GM12891 (cell line): ENCODE measurements around the gene ADAM15.

Experiments
- DNase-seq: peaks from one replicate; pipeline ENCODE4 v3.0.0; 2011; ENCODE audit warnings: low spot score; ENCODE audit not compliant: insufficient read length
- FAIRE-seq: peaks from 2 replicates; lab custom pipeline; 2011; peaks lifted over from hg19 to GRCh38; lab: Jason Lieb, UNC
- PAX5 ChIP-seq: IDR thresholded peaks from 2 replicates; pipeline ENCODE4 v1.6.1; 2011; ENCODE audit warnings: low read length, moderate library complexity, mild to moderate bottlenecking; ENCODE audit not compliant: insufficient read depth, severe bottlenecking
- POLR2A ChIP-seq: IDR thresholded peaks from 2 replicates; pipeline ENCODE4 v1.6.1; 2011; ENCODE audit warnings: low read depth, low read length, control low read depth
- POLR2AphosphoS5 ChIP-seq: IDR thresholded peaks from 2 replicates; pipeline ENCODE4 v1.6.1; 2011; ENCODE audit warnings: low read depth, low read length, control low read depth
- POU2F2 ChIP-seq: IDR thresholded peaks from 2 replicates; pipeline ENCODE4 v1.6.1; 2011; ENCODE audit warnings: low read depth, mild to moderate bottlenecking, control low read depth, low read length, moderate library complexity
- SPI1 ChIP-seq: IDR thresholded peaks from 2 replicates; pipeline ENCODE4 v1.6.1; 2011; ENCODE audit warnings: low read depth, low read length, control low read depth
- TAF1 ChIP-seq: IDR thresholded peaks from 2 replicates; pipeline ENCODE4 v1.6.1; 2011; ENCODE audit warnings: low read depth, low read length, control low read depth

The ADAM15 gene

DNA sequence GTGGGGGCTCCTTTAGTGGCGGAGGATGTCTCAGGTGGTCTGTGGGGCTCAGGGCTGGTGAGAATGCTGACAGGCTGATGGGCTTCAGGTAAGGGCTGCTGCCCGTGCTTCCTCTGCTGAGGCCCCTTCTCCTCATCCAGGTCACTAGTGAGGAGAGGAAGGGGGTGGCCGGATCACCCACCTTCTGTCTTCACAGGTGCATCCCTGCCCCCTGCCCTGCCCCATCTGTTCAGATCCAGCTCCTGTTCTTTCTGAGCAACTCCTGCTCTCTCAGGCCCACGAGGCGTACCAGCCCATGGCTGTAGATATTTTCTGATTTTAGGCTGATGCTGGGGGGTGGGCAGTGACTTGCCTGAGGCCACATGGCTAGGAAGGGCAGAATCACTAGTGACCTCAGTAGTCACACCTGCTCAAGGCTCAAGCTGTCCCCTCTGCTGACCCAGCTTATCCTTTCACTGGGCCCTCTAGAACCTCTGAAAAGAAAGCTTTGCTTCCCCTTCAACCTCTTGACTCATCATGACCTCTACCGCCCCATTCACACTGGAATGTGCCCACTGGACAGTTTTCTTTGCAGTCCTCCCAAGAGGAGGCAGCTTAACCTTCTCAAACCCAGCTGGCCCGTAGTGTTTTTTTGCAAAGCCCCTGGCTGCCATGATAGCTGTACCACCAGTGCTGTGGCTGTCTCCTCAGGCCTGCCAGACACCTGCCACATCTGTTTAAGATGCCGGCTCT, 32.3 kb upstream of the ADAM15 start:
- no peak for DNase-seq
- peak; percentile 67 for FAIRE-seq
- TF ChIP-seq TAF1: no peak
- no peak for TF ChIP-seq POLR2A

DNA sequence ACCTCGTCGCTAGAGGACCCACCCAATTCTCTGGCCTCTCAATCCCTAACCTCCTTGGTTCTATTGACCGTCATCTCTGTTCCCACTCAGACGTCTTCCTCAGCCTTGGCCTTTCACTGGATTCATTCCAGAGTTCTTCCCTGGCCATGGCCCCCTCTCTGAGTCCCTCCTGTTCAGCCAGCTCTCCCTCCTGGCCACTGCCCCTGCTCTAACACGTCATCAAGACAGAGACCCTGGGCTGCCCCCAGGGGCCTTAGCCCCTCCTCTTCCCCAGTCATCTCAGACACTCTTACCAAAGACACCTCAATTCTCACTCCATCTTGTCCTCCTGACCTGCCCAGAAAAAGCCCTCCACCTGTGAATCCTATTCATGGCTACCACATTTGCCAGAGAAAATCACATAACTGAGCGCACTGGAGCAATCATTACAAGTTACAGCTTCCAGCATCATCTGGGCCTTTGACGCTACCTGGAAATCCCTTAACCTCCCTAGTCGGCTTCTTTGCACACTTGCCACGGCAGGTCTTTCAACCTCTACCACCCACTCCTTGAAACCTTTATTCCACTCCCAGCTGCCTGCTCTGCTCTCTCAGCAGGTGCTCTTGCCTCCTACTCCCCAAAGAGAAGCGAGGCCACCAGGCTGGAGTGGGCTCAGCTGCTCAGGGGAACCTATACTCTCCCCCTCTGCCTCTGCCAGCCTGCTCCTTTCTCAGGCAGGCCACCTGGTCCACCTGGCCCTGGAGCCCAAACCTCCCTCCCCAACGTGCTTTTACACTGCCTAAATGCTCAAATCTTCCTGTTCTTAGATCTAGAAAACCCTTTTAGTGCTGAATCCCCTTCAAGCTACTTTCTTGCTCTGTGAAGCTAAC, 31.5 kb upstream of the ADAM15 start:
- no peak for FAIRE-seq
- TF ChIP-seq TAF1 (no peak), PAX5 (no peak), SPI1 (no peak), POLR2A (no peak), POU2F2 (no peak), POLR2AphosphoS5 (no peak)
- DNase-seq: no peak

DNA sequence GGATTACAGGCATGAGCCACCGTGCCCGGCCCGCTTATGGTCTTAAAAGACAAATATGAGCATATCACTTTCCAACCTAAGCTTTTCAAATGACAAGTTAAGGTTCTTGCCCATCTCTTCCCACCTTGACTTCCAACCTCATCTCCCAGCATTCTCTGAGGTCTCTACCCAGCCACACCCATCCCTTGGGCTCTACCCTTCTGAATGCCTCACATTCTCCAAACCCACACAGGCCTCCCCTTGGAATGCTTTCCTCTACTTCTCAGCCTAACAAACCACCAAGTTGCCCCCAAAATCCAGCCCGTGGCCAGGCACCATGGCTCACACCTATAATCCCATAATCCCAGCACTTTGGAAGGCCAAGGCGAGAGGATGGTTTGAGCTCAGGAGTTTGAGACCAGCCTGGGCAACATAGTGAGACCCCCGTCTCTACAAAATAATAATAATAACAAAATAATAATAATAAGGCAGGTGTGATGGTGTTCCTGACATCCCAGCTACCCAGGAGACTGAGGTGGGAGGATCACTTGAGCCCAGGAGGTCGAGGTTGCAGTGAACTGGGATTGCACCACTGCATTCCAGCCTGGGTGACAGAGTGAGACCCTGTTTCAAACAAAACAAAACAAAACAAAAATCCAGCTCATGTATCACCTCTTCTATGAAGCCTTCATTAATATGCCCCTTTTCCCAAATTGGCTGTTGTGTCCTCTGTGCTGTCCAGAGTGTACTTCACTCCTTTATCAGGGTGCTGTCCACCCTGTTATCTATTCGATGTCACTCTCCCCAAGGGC, 28.8 kb upstream of the ADAM15 start:
- TF ChIP-seq SPI1 (no peak), POLR2AphosphoS5 (no peak)
- no peak for FAIRE-seq
- no peak for DNase-seq

DNA sequence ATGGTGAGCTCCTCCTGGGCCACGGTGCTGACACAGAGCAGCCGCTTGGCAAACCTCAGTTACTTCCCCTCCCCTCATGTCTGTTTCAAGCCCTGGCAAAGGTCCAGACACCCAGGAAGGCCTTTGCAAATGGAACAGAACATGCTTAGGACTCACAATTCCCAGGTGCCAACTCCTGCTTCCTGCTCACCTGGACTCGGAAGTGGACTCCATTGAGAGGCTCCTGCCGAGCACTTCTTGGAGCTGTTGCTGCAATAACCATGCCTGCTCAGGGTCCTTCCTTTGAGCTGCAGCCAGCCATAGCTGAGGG, 28.2 kb upstream of the ADAM15 start:
- TF ChIP-seq TAF1 (no peak), POLR2A (no peak), POU2F2 (no peak), SPI1 (no peak), POLR2AphosphoS5 (no peak), PAX5 (no peak)
- no peak for DNase-seq
- no peak for FAIRE-seq

DNA sequence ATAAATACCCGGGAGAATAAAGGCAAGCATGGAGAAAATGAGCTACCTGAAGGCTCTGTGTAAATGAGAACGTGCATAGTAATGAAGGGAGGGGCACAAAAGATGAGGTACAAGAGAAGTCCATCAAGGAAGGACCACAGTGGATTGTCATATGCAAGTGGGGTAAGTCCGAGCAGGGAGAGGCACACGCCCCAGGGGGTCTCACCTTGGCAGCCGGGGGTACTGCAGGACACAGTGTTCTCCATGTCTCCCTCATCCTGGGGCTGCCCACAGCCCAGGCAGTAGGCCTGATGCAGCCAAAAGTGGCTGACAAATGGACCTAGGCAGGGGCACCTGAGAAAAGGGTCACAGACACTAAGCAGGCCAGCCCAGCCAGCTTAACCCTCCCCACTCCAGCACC, 27.5 kb upstream of the ADAM15 start:
- DNase-seq: no peak
- no peak for TF ChIP-seq POU2F2
- no peak for TF ChIP-seq POLR2A
- TF ChIP-seq TAF1: no peak
- TF ChIP-seq PAX5: no peak
- TF ChIP-seq POLR2AphosphoS5: no peak
- TF ChIP-seq SPI1: no peak
- FAIRE-seq: no peak

DNA sequence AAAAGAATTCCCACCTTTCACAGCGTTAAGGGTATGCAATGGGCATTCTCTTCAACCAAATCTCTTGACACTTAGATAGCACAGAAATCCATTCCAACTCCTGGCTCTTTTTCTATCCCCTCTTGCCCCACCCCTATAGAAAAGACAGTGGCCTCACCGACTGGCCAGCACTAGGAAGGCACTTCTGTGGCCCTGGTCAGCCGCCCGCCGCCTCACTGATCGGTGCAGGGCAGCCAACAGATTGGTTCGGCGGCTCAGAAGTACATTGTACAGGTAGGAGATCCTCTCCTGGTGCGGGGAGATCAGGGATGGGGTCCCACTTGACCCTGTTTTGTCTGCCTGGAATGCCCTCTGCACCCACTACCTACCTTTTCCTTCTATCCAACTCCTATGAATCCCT, 26.8 kb upstream of the ADAM15 start:
- FAIRE-seq (no peak), DNase-seq (no peak)
- TF ChIP-seq TAF1 (no peak), POLR2AphosphoS5 (no peak), SPI1 (no peak), POLR2A (no peak), PAX5 (no peak), POU2F2 (no peak)

DNA sequence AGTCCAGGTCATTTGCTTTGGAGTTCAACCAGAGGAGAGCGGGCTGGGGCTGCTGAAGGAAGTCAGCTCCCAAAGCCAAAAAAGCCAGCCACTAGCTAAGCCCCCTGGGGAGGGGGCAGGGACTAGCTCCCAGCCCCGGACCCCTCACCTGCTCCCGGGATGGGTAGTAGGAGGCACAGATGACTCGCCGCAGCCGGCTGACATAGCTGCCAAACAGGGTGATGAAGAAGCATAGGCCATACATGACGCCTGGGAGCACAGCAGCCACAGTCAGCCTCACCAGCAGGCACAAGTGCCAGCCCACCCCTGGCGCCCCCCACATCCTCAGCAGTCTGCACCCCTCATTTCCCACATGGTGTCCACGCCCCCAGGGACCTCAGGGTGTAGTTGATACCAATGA, 25.0 kb upstream of the ADAM15 start:
- FAIRE-seq: no peak
- no peak for DNase-seq
- TF ChIP-seq POLR2A: no peak
- TF ChIP-seq PAX5: no peak
- no peak for TF ChIP-seq TAF1
- TF ChIP-seq POLR2AphosphoS5: no peak
- TF ChIP-seq SPI1: no peak
- TF ChIP-seq POU2F2: no peak

DNA sequence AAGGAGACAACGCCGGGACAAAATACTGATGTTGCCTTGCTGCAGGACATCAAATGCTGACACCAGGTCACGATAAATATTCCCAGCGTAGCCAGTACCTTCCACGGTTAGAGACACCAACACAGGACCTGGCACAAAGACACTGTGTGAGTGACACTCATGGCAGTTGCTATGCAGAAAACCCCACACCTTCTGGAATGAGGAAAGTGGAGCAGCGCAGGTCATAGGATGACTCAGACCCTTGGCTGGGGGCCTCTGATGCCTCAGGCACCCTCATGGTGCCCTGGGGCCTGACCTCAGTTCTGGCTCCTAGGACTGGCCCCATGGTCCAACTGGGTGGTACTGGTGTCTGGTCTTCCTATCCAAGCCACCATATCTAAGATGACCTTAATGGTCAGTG, 24.5 kb upstream of the ADAM15 start:
- FAIRE-seq: no peak
- TF ChIP-seq POLR2A: no peak
- no peak for TF ChIP-seq SPI1
- TF ChIP-seq TAF1: no peak
- DNase-seq: no peak

DNA sequence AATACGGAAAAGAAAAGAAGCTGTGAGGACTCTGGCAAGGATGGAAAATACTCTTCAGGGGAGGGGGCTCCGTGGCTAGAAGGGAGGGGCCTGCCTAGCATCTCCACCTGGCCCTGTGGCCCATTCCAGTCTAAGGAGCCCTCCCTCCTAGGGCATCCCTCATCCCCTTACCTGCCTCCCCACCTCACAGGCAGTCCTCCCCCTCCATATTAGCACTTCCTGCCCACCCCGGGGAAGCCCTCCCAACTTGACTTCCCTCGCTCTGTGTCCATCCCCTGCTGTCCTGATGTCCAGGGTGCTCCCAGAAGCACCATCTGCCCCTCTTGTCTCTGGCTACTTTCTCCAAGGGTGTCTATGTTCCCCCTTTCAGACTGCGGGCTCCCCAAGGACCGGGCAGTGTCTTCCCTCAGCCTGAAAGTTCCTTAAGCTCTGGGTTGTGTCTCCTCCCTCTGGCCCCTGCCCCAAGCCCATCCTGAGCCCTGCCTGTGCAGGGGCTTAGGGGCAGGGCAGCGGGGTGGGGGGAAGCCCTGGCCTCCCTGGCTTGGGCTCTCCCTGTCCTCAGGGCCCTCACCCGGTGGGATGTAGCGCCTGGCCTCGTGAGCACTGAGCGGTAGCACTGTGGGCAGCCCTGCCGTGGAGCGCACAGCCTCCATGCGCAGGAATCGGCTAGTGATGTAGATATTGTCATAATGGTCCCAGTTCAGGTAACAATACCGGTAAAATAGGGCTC, 21.4 kb upstream of the ADAM15 start:
- DNase-seq (no peak), FAIRE-seq (no peak)
- TF ChIP-seq SPI1: no peak
